Measurements from ENCODE around the gene PRTG.

DNA sequence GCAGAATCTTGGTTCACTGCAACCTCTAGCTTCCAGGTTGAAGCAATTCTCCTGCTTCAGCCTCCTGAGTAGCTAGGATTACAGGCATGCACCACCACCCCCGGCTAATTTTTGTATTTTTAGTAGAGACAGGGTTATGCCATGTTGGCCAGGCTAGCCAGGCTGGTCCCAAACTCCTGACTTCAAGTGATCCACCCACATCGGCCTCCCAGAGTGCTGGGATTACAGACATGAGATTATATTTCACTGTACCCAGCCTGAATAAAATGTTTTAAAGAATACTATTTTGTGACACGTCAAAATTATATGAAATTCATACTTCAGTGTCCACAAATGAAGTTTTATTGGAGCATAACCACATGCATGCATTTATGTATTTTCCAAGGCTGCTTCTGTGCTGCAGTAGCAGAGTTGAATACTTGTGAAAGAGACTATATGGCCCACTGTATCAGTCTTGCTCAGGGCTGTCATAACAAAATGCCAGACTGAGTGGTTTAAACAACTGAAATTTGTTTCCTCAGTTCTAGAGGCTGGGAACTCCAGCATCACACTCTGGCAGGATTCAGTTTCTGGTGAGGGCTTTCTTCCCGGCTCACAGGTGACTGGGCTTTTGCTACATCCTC lies 77.2 kb downstream of the PRTG start:
- TF ChIP-seq, protein P1, sequence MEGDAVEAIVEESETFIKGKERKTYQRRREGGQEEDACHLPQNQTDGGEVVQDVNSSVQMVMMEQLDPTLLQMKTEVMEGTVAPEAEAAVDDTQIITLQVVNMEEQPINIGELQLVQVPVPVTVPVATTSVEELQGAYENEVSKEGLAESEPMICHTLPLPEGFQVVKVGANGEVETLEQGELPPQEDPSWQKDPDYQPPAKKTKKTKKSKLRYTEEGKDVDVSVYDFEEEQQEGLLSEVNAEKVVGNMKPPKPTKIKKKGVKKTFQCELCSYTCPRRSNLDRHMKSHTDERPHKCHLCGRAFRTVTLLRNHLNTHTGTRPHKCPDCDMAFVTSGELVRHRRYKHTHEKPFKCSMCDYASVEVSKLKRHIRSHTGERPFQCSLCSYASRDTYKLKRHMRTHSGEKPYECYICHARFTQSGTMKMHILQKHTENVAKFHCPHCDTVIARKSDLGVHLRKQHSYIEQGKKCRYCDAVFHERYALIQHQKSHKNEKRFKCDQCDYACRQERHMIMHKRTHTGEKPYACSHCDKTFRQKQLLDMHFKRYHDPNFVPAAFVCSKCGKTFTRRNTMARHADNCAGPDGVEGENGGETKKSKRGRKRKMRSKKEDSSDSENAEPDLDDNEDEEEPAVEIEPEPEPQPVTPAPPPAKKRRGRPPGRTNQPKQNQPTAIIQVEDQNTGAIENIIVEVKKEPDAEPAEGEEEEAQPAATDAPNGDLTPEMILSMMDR (IDR thresholded peaks at IDR 0.05): no peak
- TF ChIP-seq POLR2AphosphoS5 (IDR thresholded peaks at IDR 0.05): no peak
